GM12865 (cell line): ENCODE measurements around the gene GABRD.

ENCODE experiments used
- DNase-seq: peaks from one replicate; pipeline ENCODE4 v3.0.0; 2010; ENCODE audit warnings: low read depth
- H3K4me3 ChIP-seq: 2 replicates; pipeline ENCODE4 v1.5.1; 2011; ENCODE audit warnings: mild to moderate bottlenecking, low read depth, low read length, control low read depth
- CTCF ChIP-seq: IDR thresholded peaks from 2 replicates; pipeline ENCODE4 v1.5.1; 2011; ENCODE audit warnings: low read length, control low read depth, low read depth, inconsistent platforms; ENCODE audit not compliant: insufficient read depth; ENCODE audit errors: missing control alignments

Gene GABRD

GRCh38 chr1:2019172-2019543 lies at the start of gene GABRD:
Gene GABRD, plus strand, starts transcription at chr1:2019345. Its CDS starts 79 bp downstream, at chr1:2019424.
- H3K4me3 ChIP-seq, result no peak within 1 kb of the TSS
- DNase-seq, result no peak
- TF ChIP-seq CTCF, result no peak

- TF ChIP-seq CTCF, result no peak
- DNase-seq, result no peak
- H3K4me3 ChIP-seq, result no peak overlapping the region
These were observed 49.6 kb upstream of the GABRD start for GRCh38 chr1:1969505-1969900.

- TF ChIP-seq CTCF, result no peak
- no peak overlapping the region for H3K4me3 ChIP-seq
- DNase-seq, result no peak
These were observed 49.0 kb upstream of the GABRD start for GRCh38 chr1:1969953-1970716.

- no peak for TF ChIP-seq CTCF
- DNase-seq, result no peak
- H3K4me3 ChIP-seq, result no peak overlapping the region
These were observed 48.1 kb upstream of the GABRD start for GRCh38 chr1:1971017-1971416.

GRCh38 chr1:1971688-1972087 lies 47.5 kb upstream of the GABRD start:
- TF ChIP-seq CTCF, result no peak
- H3K4me3 ChIP-seq, result no peak overlapping the region
- DNase-seq, result no peak

GRCh38 chr1:1972976-1973715 lies 46.0 kb upstream of the GABRD start:
- H3K4me3 ChIP-seq, result no peak overlapping the region
- no peak for TF ChIP-seq CTCF
- DNase-seq, result no peak
